Measurements from ENCODE around the gene SRRM2.
A peak's percentile ranks its signal among the peaks of the same experiment; 100 is the strongest.

SRRM2 gene

DNA sequence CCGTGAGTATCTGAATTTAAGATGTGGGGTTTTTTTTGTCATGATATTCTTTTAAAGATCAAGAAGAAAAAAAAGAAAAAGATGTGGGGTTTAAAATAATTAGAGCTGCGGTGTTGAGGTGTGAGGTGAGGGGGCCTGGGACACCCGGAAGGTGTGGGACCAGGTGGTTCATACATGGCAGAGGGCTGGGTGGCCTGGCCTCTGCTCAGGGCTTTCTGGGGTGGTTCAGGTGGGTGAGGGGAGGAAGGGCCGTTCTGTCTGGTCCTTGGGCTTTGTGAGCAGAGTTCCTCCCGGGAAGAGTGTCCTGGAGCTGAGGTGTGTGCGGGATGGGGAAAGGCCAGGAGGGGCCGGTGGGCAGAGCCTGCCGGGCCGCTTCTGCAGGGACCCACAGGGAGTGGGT is 37.4 kb upstream of the SRRM2 start:
- TF ChIP-seq, protein P1, sequence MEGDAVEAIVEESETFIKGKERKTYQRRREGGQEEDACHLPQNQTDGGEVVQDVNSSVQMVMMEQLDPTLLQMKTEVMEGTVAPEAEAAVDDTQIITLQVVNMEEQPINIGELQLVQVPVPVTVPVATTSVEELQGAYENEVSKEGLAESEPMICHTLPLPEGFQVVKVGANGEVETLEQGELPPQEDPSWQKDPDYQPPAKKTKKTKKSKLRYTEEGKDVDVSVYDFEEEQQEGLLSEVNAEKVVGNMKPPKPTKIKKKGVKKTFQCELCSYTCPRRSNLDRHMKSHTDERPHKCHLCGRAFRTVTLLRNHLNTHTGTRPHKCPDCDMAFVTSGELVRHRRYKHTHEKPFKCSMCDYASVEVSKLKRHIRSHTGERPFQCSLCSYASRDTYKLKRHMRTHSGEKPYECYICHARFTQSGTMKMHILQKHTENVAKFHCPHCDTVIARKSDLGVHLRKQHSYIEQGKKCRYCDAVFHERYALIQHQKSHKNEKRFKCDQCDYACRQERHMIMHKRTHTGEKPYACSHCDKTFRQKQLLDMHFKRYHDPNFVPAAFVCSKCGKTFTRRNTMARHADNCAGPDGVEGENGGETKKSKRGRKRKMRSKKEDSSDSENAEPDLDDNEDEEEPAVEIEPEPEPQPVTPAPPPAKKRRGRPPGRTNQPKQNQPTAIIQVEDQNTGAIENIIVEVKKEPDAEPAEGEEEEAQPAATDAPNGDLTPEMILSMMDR (IDR thresholded peaks at IDR 0.05; ENCODE audit: low read length, missing control alignments) = no peak
- no peak for DNase-seq (ENCODE audit: low read depth)
- no peak overlapping the region for H3K4me3 ChIP-seq (replicated peaks; ENCODE audit: low read depth, low read length)

DNA sequence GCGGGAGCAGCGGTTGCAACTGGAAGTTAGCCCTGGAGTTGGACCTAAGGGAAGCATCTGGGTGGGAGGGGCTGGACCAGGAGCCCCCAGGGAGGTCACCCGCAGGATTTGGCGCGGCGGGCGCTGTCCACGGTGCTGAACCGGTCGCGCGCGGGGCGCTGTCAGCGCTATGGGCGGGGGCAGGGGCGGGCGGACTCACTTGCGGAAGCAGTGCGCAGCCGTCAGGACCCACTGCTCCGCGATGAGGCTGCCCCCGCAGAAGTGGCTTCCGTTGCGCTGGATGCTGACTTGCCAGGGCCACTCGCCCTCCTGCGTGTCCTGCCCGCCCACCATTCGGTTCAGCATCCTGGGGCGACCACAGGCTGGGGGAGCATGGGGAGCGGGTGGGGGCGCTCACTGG is 36.9 kb upstream of the SRRM2 start:
- H3K4me3 ChIP-seq (replicated peaks; ENCODE audit: low read depth, low read length) = no peak overlapping the region
- peak; percentile 47 for DNase-seq (ENCODE audit: low read depth)
- TF ChIP-seq, protein P1 (IDR thresholded peaks at IDR 0.05; ENCODE audit: low read length, missing control alignments) = no peak

DNA sequence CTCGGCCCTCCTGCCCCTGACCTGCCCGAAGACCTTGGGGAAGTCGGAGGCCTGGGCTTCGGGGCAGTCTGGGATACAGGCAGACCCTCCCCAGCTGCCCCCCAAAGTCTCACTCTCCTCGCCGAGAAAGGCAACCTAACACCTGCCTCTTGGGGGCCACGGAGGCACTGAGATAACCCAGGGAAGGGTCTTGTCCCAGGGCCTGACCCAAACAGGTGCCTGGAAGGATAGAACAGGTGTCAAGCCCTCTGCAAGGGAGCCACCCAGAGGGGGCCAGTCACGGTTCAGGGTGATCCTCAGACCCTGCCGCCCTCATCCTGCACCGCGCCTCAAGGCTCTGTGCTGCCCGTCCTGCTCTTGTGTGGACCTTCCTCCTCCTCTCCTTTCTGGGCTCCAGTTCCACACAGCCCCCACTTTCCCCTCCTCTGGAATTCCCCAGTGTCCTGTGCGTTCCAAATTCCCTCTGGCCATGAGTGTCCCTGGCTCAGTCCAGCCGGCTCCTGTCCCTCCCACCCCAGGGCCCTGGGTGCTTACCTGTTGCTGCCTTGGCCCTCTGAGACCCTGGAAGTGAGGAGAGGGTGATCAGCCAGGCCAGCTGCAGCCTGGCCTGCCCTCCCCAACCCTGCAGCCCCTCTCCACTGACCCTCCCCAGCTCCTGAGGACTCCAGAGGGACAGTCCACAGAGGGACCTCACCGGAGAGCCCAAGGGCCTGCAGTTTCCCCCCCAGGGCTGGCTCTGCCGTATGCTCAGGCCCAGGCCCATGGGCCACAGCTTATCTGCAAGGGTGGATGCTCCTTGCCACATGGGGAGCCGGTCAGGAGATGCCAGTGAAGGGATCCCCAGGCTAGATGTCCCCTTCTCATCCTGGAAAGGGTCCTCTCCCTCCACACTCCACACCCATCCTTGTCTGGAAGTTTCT is 36.2 kb upstream of the SRRM2 start:
- no peak overlapping the region for H3K4me3 ChIP-seq (replicated peaks; ENCODE audit: low read depth, low read length)
- no peak for DNase-seq (ENCODE audit: low read depth)
- TF ChIP-seq, protein P1 (IDR thresholded peaks at IDR 0.05; ENCODE audit: low read length, missing control alignments) = no peak

DNA sequence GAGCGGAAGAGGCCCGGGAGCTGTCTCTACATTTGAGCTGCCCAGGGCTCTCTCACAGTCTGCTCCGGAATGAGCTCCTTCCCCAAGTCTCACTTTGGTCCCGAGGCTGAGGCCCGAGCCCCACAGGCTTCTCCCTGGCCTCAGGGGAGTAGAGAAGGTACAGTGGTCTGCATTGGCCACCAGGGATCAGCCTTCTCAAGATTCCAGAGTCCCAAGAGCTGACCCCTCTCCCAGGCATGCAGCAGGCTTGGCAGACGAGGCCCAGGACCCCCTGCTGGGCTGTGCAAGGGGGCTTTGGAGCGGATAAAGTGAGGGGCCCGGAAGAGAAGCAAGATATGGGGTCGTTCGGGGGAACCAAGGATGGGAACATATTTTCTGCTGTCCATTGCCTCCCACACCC is 35.5 kb upstream of the SRRM2 start:
- TF ChIP-seq, protein P1 (IDR thresholded peaks at IDR 0.05; ENCODE audit: low read length, missing control alignments) = no peak
- no peak overlapping the region for H3K4me3 ChIP-seq (replicated peaks; ENCODE audit: low read depth, low read length)
- no peak for DNase-seq (ENCODE audit: low read depth)

DNA sequence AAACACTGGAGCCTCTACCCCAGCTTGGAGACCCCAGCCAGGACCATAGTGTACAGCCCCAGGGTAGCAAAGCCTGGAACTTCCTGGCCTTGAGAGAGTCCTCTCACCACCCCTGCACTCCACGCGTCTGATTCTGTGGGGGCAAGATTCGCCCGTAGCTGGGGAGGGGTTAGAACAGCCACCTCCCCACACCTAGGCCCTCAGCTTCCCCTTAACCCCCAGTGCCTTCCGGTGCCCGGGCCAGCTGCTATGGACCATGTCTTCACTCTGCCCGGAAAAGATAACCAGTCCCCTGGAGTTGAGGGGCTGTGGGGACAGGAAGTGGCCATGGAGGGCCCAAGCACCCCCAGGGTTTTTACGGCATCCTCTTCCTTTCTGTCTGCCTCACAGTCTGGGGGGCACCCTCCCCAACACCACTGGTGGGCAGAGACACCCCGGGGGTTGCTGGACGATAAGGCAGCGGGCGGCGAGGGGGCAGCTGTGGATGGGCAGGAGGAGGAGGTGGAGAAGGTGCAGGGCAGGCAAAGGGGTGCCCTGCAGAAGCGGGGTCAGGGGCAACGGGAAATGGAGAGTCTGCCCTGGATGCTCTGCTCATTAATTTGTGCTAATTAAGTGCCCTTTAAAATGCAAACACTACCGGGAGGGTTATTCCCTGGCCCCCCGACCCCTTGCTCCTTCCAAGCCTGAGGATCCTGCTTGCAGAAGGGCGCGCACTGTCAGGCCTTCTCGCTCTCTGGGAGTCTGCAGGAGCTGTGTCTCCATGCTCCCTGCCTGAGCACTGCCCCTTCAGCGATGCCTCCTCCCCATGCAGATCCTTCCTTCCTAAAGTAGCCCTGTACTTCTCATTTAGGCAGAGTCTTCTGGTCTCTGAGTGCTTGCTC is 34.8 kb upstream of the SRRM2 start:
- DNase-seq (ENCODE audit: low read depth) = no peak
- TF ChIP-seq, protein P1 (IDR thresholded peaks at IDR 0.05; ENCODE audit: low read length, missing control alignments) = no peak
- H3K4me3 ChIP-seq (replicated peaks; ENCODE audit: low read depth, low read length) = no peak overlapping the region

DNA sequence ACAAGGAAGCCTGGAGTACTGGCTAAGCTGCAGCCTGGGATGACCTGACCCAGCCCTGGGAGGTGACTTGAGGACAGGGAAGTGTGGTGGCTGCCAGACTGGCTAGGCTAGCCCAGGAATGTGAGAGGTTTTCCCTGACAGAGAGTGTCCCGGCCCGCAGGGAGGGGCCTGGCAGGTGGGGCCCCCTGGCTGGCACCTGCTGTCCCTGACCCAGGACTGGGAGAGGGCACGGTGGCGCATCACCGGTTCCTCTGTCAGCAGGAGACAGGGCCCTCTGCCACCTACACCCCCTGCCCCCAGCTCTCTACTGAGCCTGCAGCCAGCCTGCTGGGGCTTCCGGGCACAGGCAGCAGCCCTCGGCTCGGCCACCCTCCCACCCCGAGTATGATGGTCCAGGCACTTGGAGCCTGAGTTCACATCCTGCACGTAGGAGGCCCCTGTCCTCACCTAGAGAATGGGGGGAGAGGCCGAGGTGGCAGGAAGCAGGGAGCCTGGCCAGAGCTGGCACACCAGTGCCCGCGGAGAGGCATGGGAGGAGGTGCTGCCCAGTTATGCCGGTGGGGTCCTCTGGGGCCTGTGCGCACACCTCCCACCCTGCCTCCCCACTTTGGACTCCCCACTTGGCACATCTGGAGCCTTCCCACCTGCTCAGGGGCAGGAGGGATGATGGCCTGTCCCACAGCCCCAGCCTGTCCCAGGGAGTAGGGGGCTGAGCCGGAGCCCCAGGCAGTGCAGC is 32.9 kb upstream of the SRRM2 start:
- no peak overlapping the region for H3K4me3 ChIP-seq (replicated peaks; ENCODE audit: low read depth, low read length)
- no peak for DNase-seq (ENCODE audit: low read depth)

More for the DNA sequence above, 32.9 kb upstream of the SRRM2 start:
- TF ChIP-seq, protein P1 (IDR thresholded peaks at IDR 0.05; ENCODE audit: low read length, missing control alignments) = no peak

Measured in fibroblast of pulmonary artery (primary cell).